Karpas-422 (cell line): ENCODE data around the gene MKLN1. TPM values are rescaled to one million over a fixed set of nuclear protein-coding genes. Genes with fewer than 3 reads are reported as not detected.
"Not testable (repeated sequence)": the region's sequence is repeated elsewhere in the genome, so short reads cannot be mapped to it uniquely, and the experiment has no call there.

Source experiments
- DNase-seq: peaks from one replicate; pipeline ENCODE4 v3.0.0-alpha.2; 2015
- H2AFZ ChIP-seq: fragments of 200-600 bp; sonication (generic); 2 replicates; pipeline ENCODE4 v1.6.1; 2014; ENCODE audit warnings: antibody characterized with exemption, low read length, mixed read lengths
- H3K27ac ChIP-seq: fragments of 200-600 bp; sonication (generic); 2 replicates; pipeline ENCODE4 v1.5.1; 2014; ENCODE audit warnings: mild to moderate bottlenecking, low read length, moderate library complexity
- H3K27me3 ChIP-seq: fragments of 200-600 bp; sonication (generic); 2 replicates; pipeline ENCODE4 v1.6.1; 2014; ENCODE audit warnings: low read length, mixed read lengths
- H3K36me3 ChIP-seq: fragments of 200-600 bp; sonication (generic); 2 replicates; pipeline ENCODE4 v1.6.1; 2014; ENCODE audit warnings: low read length, mixed read lengths; ENCODE audit not compliant: insufficient read depth
- H3K4me1 ChIP-seq: fragments of 200-600 bp; sonication (generic); 2 replicates; pipeline ENCODE4 v1.6.1; 2014; ENCODE audit warnings: mild to moderate bottlenecking, low read length, mixed read lengths
- H3K4me2 ChIP-seq: fragments of 200-600 bp; sonication (generic); 2 replicates; pipeline ENCODE4 v1.6.1; 2014; ENCODE audit warnings: low read length, low read depth, mild to moderate bottlenecking; ENCODE audit not compliant: poor library complexity, severe bottlenecking
- H3K4me3 ChIP-seq: fragments of 200-600 bp; sonication (generic); 2 replicates; pipeline ENCODE4 v1.5.1; 2014; ENCODE audit warnings: mild to moderate bottlenecking, antibody characterized with exemption, low read length, mixed read lengths
- H3K79me2 ChIP-seq: fragments of 200-600 bp; sonication (generic); 2 replicates; pipeline ENCODE4 v1.6.1; 2014; ENCODE audit warnings: mild to moderate bottlenecking, low read length, mixed read lengths
- H3K9ac ChIP-seq: fragments of 200-600 bp; sonication (generic); 2 replicates; pipeline ENCODE4 v1.6.0; 2014; ENCODE audit warnings: low read length
- H3K9me2 ChIP-seq: fragments of 200-600 bp; sonication (generic), shearing (Covaris generic); replicated peaks from 2 replicates; pipeline ENCODE4 v1.6.0; 2014; ENCODE audit warnings: mild to moderate bottlenecking, low read length, moderate library complexity; ENCODE audit not compliant: insufficient read depth
- H3K9me3 ChIP-seq: fragments of 300-700, 200-600 bp; sonication (generic); 2 replicates; pipeline ENCODE4 v1.6.1; 2014; ENCODE audit warnings: low read length, mixed read lengths
- H4K20me1 ChIP-seq: fragments of 200-600 bp; sonication (generic); 2 replicates; pipeline ENCODE4 v1.6.1; 2014; ENCODE audit warnings: mild to moderate bottlenecking, antibody characterized with exemption, low read length, low read depth; ENCODE audit not compliant: insufficient read depth
- total RNA-seq: library from RNA; depleted of rRNA; stranded (reverse); fragments of >200 nt; shearing (Covaris generic); gene quantifications from 2 replicates; pipeline ENCODE4 v1.2.3, GENCODE V29; 2014; ENCODE audit warnings: low replicate concordance

MKLN1 gene
- total RNA-seq, 1 experiment from 2014 or later = 70.8 TPM

DNA sequence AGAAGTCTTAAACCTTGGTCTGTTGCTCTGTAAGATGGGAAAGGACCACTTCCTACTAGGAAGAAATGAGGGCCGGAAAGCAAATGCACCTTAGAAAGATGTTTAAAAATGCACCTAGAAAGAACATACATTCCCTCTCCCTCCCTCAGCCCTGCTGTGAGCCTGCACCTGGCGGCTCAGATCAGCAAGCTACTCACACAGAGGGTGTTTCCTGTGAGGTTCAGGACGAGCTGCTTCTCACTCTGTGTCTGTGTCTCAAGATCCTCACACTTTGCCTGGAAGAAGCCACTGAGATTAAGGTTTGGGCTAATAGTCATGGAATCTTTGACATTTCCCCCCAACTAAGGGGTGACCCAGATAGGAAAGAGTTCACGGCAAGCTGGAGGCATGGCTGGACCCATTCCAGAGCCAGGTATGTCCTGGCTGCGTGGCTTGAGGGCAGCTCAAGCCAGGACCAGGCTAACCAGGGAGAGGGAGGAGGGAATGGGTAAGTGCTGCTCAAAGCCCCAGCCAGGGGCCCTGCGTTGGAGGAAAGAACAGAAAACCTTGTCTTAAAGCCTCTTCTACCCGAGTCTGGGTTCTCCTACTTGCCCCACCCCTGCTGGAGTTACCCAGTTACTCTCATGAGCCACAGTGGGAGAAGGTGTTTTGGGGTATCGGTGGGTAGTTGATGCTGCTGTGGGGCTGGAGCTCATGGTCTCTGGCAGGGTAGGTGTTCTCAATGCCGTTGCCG, 181.2 kb downstream of the MKLN1 start:
- H4K20me1 ChIP-seq = peaks cover 4% of the 10 kb centered on the region; the same call in 1 of the 2 replicates
- no peaks in the 10 kb centered on the region for H3K36me3 ChIP-seq
- DNase-seq = no peak
- H3K9me3 ChIP-seq = no peaks in the 10 kb centered on the region
- no peaks in the 10 kb centered on the region for H3K9me2 ChIP-seq
- no peaks in the 10 kb centered on the region for H3K79me2 ChIP-seq
- H3K27ac ChIP-seq = no peak overlapping the region
- H3K9ac ChIP-seq = no peak overlapping the region
- peaks cover 3% of the 10 kb centered on the region for H3K4me1 ChIP-seq
- no peak overlapping the region for H2AFZ ChIP-seq
- no peak overlapping the region for H3K4me2 ChIP-seq
- H3K27me3 ChIP-seq = no peaks in the 10 kb centered on the region
- no peak overlapping the region for H3K4me3 ChIP-seq

DNA sequence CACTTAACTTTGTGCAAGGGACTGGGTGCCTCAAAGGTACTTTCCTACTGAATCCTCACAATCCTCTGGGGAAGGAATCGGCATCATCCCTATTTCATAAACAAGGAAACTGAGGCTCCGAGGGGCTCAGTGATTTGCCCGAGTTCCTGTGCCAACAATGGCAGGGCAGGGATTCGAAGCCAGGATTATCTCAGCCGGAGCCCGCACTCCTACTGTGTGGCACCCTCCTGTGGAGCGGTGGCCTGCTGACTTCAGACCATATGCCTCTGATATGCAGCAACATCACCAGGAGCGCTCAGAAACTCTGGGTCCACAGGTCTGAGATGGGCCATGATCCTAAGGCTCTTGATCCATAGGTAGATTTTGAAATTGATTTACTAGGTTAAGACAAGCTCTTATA, 182.1 kb downstream of the MKLN1 start:
- Histone ChIP-seq H2AFZ (no peak overlapping the region), H3K9me2 (no peaks in the 10 kb centered on the region), H3K9ac (no peak overlapping the region), H3K4me1 (peaks cover 3% of the 10 kb centered on the region), H3K9me3 (no peaks in the 10 kb centered on the region), H3K4me2 (no peak overlapping the region), H3K36me3 (no peaks in the 10 kb centered on the region), H3K4me3 (no peak overlapping the region), H3K79me2 (no peaks in the 10 kb centered on the region), H4K20me1 (peaks cover 4% of the 10 kb centered on the region; the same call in 1 of the 2 replicates), H3K27me3 (no peaks in the 10 kb centered on the region), H3K27ac (no peak overlapping the region)
- DNase-seq = no peak

DNA sequence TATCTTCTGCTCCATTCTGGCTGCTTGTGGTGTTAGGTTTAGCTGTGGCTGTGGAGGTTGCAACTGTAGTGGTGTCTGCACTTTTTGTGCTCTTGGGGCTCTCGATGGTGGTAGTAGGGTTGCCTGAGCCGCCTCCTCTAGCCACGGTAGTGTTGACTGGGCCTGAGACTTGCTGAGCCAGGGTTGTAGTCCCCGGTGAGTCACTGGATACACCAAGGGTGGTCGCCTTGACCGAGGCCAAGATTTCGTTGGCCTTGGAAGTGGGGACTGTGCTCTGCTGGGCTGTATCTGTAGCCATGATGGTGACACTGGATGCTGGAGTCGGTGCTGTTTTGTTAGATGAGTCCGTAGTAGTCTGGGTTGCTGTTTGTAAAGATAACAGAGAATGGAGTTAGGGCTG, 183.4 kb downstream of the MKLN1 start:
- no peaks in the 10 kb centered on the region for H3K36me3 ChIP-seq
- no peaks in the 10 kb centered on the region for H3K9me2 ChIP-seq
- H3K4me1 ChIP-seq = peaks cover 3% of the 10 kb centered on the region
- H3K4me3 ChIP-seq = no peak overlapping the region
- no peaks in the 10 kb centered on the region for H3K79me2 ChIP-seq
- no peak overlapping the region for H3K27ac ChIP-seq
- H3K9me3 ChIP-seq = no peaks in the 10 kb centered on the region
- no peak overlapping the region for H3K4me2 ChIP-seq
- DNase-seq = no peak
- peaks cover 4% of the 10 kb centered on the region; the same call in 1 of the 2 replicates for H4K20me1 ChIP-seq
- H3K27me3 ChIP-seq = no peaks in the 10 kb centered on the region
- H2AFZ ChIP-seq = no peak overlapping the region
- no peak overlapping the region for H3K9ac ChIP-seq

DNA sequence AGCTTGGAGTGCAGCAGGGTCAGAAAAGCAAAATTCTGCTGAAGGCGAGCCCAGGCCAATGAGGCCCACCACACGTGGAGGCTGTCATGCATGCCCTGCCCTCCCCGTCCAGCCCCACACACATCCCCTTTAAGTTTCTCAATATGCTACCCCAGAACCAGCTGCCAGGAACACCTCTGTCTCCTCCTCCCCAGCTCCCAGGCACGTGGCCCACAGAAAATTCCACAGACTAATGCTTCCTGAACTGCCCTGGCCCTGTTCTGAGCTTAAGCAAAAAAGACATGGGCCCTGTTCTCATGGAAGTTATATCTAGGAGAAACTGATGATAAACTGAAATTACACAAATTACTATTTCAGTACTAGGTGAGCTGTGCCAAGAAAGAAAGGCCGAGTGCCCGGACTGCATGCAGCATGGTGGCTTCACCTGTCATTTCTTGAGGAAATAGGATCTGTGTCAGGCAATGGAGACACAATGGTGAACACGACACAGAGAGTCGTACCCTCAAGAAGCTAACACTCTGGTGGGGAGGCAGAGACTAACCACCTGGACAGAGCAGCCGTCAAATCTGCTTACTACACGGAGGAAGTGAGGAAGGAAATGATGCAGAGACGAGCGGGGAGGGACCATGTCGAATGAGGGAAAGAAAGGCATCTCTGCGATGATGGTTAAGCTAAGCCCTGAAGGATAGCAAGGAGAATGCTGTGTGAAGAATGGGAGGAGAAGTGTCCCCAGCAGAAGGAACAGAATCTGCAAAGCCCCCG, 184.3 kb downstream of the MKLN1 start:
- Histone ChIP-seq H3K4me2 (no peak overlapping the region), H3K9me2 (no peaks in the 10 kb centered on the region), H3K9me3 (no peaks in the 10 kb centered on the region), H3K27me3 (no peaks in the 10 kb centered on the region), H3K9ac (no peak overlapping the region), H3K79me2 (no peaks in the 10 kb centered on the region), H2AFZ (no peak overlapping the region), H3K36me3 (no peaks in the 10 kb centered on the region), H3K4me1 (peaks cover 3% of the 10 kb centered on the region), H3K27ac (no peak overlapping the region), H4K20me1 (peaks cover 2% of the 10 kb centered on the region; the same call in 1 of the 2 replicates), H3K4me3 (no peak overlapping the region)
- no peak for DNase-seq

DNA sequence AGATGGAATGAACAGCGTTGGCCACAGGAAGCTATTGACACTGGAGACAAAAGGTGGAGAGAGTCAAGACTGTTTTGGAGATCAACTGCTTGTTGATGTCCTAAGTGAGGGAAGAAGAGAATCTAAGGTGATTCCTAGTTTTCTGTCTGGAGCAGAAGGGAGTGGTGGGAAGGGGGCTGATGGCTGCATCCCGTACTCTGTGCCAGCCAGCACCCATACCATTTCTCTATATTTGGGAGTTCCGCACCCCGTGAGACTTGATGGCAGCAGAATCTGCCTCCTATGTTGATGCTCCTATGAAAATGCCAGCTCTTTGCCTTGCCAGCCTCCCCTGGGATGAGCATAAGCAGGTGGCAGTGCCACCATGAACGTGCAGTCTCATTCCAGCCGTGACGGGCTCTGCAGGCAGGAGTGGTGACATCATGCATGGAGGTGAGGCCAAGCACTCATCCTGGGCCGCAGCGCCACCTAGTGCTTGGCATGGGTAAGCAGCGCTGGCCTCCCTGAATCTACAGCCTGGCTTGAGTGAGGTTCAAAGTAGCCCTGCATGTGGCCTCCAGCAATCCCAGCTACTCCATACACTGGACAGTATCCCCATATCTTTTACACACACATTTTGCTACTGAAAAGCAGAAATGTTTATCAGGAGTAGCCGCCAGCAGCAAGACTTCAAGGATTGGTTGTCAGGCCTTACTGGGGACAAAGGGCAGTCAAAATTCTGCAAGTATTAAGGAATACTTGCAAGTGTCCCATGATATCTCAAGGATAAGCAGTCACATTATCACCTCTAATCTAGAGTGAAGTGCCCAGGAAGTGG, 185.8 kb downstream of the MKLN1 start:
- Histone ChIP-seq H3K9me2 (no peaks in the 10 kb centered on the region), H3K4me1 (peaks cover 3% of the 10 kb centered on the region), H3K4me2 (no peak overlapping the region), H3K9ac (no peak overlapping the region), H3K9me3 (no peaks in the 10 kb centered on the region), H3K79me2 (no peaks in the 10 kb centered on the region), H3K36me3 (no peaks in the 10 kb centered on the region), H2AFZ (no peak overlapping the region), H3K27ac (no peak overlapping the region), H3K4me3 (no peak overlapping the region), H3K27me3 (no peaks in the 10 kb centered on the region), H4K20me1 (no peaks in the 10 kb centered on the region)
- peak; percentile 91 for DNase-seq

DNA sequence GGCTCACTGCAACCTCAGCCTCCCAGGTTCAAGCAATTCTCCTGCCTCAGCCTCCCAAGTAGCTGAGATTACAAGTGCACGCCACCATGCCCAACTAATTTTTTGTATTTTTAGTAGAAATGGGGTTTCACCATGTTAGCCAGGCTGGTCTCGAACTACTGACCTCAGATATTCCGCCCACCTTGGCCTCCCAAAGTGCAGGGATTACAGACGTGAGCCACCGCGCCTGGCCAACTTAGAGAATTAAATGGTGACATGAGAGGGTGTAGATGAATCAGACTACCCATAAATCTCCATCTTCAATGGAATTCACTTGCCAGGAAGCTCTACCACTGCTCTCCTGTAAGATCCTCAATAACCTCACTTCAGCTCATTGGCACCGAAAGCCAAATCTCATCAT, 187.8 kb downstream of the MKLN1 start:
- not testable (repeated sequence) for H4K20me1 ChIP-seq, H3K27me3 ChIP-seq, H3K9ac ChIP-seq, H3K4me1 ChIP-seq, H2AFZ ChIP-seq, H3K9me3 ChIP-seq, H3K36me3 ChIP-seq, DNase-seq, H3K79me2 ChIP-seq, H3K27ac ChIP-seq, H3K4me2 ChIP-seq, H3K4me3 ChIP-seq, H3K9me2 ChIP-seq

DNA sequence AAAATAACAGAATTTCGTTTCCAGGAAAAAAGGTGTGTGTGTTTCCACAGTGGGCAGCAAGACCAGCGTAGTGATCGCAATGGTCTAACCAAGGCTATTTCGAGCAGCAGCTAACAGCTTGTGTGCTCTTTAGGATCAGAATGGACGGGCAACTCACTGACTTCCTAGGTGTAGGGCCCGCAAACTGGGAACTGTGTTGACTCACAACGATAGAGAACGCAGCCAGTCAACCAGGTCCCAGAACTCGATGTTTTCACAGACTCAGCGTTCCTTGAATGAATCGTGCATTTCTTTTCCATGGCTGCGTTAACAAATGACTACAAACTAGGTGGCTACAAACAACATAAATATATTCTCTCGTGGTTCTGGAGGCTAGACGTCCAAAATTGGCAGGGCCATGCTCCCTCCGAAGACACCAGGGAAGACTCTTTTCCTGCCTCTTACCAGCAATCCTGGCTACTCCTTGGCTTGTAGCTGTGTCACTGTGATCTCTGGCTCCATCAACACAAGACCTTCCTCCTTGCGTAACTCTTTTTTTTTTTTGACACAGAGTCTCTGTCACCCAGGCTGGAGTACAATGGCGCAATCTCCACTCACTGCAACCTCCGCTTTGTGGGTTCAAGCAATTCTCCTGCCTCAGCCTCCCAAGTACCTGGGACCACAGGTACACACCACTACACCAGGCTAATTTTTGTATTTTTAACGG, 189.7 kb downstream of the MKLN1 start:
- H3K36me3 ChIP-seq = no peaks in the 10 kb centered on the region
- no peaks in the 10 kb centered on the region for H3K27me3 ChIP-seq
- H3K27ac ChIP-seq = no peak overlapping the region
- no peak for DNase-seq
- no peak overlapping the region for H2AFZ ChIP-seq
- H3K79me2 ChIP-seq = no peaks in the 10 kb centered on the region
- no peak overlapping the region for H3K4me2 ChIP-seq
- H3K9me3 ChIP-seq = no peaks in the 10 kb centered on the region
- 0 out of 2 replicates have a peak, but pooled peaks cover 3% of the 10 kb centered on the region for H4K20me1 ChIP-seq
- no peak overlapping the region for H3K9ac ChIP-seq
- no peaks in the 10 kb centered on the region for H3K9me2 ChIP-seq
- H3K4me3 ChIP-seq = no peak overlapping the region
- peaks cover 3% of the 10 kb centered on the region for H3K4me1 ChIP-seq
